Measurements from ENCODE around the gene RHEX.

- TF ChIP-seq CTCF (IDR thresholded peaks at IDR 0.05) (no peak), POLR2A (IDR thresholded peaks at IDR 0.05) (no peak), EP300 (IDR thresholded peaks at IDR 0.05) (no peak)
Measured at GRCh38 chr1:206020393-206021007, 32.5 kb upstream of the RHEX start.

All from ovary (tissue), 3 donors.